ENCODE results near the gene ADGRD1. TPM values are rescaled to one million over a fixed set of nuclear protein-coding genes. Genes with fewer than 3 reads are reported as not detected.

The ADGRD1 gene
- total RNA-seq, 2 experiments from 2014 or later: 0.27 to 0.65 TPM

- Mint-ChIP-seq H3K9me3 (no peaks in the 10 kb centered on the region), H3K4me1 (ENCODE audit: low read depth) (no peaks in the 10 kb centered on the region), H3K27ac (no peak overlapping the region), H3K36me3 (ENCODE audit: low read depth) (no peaks in the 10 kb centered on the region), H3K27me3 (no peaks in the 10 kb centered on the region), H3K4me3 (no peak overlapping the region)
- DNase-seq (no peak), ATAC-seq (no peak)
- ChIA-PET CTCF (no interaction called here), POLR2A (no interaction called here)
- TF ChIP-seq, protein P1, sequence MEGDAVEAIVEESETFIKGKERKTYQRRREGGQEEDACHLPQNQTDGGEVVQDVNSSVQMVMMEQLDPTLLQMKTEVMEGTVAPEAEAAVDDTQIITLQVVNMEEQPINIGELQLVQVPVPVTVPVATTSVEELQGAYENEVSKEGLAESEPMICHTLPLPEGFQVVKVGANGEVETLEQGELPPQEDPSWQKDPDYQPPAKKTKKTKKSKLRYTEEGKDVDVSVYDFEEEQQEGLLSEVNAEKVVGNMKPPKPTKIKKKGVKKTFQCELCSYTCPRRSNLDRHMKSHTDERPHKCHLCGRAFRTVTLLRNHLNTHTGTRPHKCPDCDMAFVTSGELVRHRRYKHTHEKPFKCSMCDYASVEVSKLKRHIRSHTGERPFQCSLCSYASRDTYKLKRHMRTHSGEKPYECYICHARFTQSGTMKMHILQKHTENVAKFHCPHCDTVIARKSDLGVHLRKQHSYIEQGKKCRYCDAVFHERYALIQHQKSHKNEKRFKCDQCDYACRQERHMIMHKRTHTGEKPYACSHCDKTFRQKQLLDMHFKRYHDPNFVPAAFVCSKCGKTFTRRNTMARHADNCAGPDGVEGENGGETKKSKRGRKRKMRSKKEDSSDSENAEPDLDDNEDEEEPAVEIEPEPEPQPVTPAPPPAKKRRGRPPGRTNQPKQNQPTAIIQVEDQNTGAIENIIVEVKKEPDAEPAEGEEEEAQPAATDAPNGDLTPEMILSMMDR (IDR thresholded peaks at IDR 0.05): no peak
- intact Hi-C loops (cut with micrococcal nuclease): no loop called here
Observed at GRCh38 chr12:131007740-131008117, 54.0 kb downstream of the ADGRD1 start.

DNA sequence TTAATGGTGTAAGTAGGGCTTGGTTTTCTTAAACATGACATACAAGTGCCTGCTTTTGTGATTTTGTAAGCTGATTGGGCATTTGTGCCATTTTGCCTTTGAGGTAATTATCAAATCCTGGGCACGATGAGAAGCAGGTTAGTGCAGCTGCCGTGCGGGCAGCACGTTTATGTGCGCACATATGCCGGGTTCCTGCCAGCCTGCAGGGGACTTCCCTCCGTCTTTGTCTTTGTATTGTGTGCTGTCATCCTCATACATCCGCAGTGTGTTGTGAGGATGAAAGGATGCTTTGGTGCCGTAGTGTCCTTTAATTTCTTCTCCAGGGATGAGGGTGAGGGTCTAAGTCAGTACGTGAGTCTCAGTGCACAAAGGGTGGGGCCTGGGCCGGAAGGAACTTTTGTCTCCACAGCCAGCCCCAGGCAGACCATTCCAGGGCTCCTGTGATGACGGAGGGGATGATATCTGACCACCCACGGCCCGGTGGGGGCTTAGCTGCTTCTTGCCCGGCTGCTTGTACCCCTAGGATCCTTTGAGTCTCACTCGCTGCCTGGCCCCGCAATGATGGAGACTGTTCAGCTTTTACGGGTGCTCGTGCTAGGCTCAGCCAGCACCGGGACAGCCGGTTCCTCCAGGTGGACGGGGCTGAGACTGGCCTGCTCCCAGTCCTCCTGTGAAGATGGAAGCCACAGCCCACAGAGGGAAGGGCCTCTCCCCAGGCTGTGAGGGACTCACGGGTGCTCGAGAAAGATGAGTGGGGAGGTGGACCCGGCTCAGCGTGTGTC lies 54.6 kb downstream of the ADGRD1 start:
- intact Hi-C loops (cut with micrococcal nuclease): no loop called here
- TF ChIP-seq, protein P1 (IDR thresholded peaks at IDR 0.05): no peak
- DNase-seq (no peak), ATAC-seq (no peak)
- Mint-ChIP-seq H3K27me3 (no peaks in the 10 kb centered on the region), H3K27ac (no peak overlapping the region), H3K9me3 (no peaks in the 10 kb centered on the region), H3K4me3 (no peak overlapping the region), H3K36me3 (ENCODE audit: low read depth) (no peaks in the 10 kb centered on the region), H3K4me1 (ENCODE audit: low read depth) (no peaks in the 10 kb centered on the region)
- POLR2A ChIA-PET: no interaction called here
- CTCF ChIA-PET: no interaction called here

DNA sequence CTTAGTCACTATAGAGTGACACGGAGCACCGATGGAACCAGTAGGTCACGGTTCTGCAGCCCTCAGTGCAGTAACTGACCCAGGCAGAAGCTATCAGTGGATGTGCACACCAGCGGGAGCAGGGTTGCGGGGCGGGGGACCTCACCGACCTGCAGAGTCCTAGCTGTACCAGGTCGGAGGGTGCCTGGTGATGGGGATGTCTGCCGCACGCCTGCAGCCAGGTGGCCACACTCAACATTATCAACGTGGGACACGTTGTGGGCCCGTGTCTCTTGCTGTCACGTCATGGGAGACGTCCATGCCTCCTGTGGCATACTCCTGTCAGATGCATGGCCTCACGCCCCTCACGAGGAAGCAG lies 55.2 kb downstream of the ADGRD1 start:
- Mint-ChIP-seq H3K4me1 (ENCODE audit: low read depth) (no peaks in the 10 kb centered on the region), H3K36me3 (ENCODE audit: low read depth) (no peaks in the 10 kb centered on the region), H3K27ac (no peak overlapping the region), H3K4me3 (no peak overlapping the region), H3K9me3 (no peaks in the 10 kb centered on the region), H3K27me3 (no peaks in the 10 kb centered on the region)
- intact Hi-C loops (cut with micrococcal nuclease): no loop called here
- CTCF ChIA-PET: no interaction called here
- POLR2A ChIA-PET: no interaction called here
- ATAC-seq: no peak
- DNase-seq: no peak
- TF ChIP-seq, protein P1 (IDR thresholded peaks at IDR 0.05): no peak

DNA sequence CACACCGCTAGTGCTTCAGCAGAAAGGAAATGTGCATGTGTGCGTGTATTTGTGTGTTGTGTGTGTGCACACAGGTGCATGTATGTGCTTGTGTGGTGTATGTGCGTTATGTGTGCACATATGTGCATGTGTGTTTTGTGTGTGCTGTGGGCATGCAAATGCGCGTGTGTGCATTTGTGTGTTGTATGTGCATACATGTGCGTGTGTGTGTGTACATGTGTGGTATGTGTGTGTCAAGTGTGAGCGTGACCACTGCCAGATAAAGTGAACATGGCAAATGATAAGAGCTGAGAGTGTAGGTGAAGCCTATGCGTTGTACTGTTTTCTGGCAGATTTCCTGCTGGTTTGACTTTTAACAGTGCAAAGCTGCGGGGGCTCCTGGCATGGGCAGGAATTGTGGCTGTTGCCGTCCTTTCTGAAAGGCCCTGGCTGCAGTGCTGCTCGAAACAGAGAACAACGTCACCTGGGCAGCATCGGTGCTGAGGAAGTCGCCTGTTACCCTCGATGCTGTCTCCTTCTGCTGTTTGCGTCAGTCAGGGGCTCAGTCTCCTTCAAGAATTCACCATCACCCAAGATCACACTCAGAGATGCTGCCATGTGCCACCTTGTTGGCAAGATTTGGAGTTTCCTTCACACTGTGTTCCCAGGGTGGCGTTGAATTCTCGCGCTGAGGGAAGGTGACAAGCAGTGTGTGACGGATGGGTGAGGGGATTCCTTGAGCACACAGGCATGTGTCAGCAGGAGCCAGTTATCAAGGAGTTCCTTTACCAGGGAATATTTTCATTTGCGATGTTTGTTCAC lies 56.1 kb downstream of the ADGRD1 start:
- no peaks in the 10 kb centered on the region for H3K36me3 Mint-ChIP-seq (ENCODE audit: low read depth)
- DNase-seq: no peak
- ATAC-seq: no peak
- CTCF ChIA-PET: no interaction called here
- no peak overlapping the region for H3K4me3 Mint-ChIP-seq
- H3K27ac Mint-ChIP-seq: no peak overlapping the region
- no peaks in the 10 kb centered on the region for H3K9me3 Mint-ChIP-seq
- TF ChIP-seq, protein P1 (IDR thresholded peaks at IDR 0.05): no peak
- POLR2A ChIA-PET: no interaction called here
- intact Hi-C loops (cut with micrococcal nuclease): no loop called here
- no peaks in the 10 kb centered on the region for H3K27me3 Mint-ChIP-seq
- no peaks in the 10 kb centered on the region for H3K4me1 Mint-ChIP-seq (ENCODE audit: low read depth)

- ChIA-PET POLR2A (no interaction called here), CTCF (no interaction called here)
- Mint-ChIP-seq H3K27me3 (no peaks in the 10 kb centered on the region), H3K9me3 (no peaks in the 10 kb centered on the region), H3K4me3 (no peak overlapping the region), H3K4me1 (ENCODE audit: low read depth) (no peaks in the 10 kb centered on the region), H3K36me3 (ENCODE audit: low read depth) (no peaks in the 10 kb centered on the region), H3K27ac (no peak overlapping the region)
- ATAC-seq (no peak), DNase-seq (no peak)
- TF ChIP-seq, protein P1 (IDR thresholded peaks at IDR 0.05): no peak
- intact Hi-C loops (cut with micrococcal nuclease): no loop called here
Observed at GRCh38 chr12:131010396-131011131, 56.9 kb downstream of the ADGRD1 start.
